Umbilical cord (tissue), 2 donors: ENCODE measurements around the gene STRC. TPM values are rescaled to one million over a fixed set of nuclear protein-coding genes. Genes with fewer than 3 reads are reported as not detected.
"Not testable (repeated sequence)": the region's sequence is repeated elsewhere in the genome, so short reads cannot be mapped to it uniquely, and the experiment has no call there.

Experiments used
- DNase-seq: peaks from one replicate; pipeline ENCODE4 v3.0.0-alpha.2; 2015; ENCODE audit warnings: low spot score
- total RNA-seq: library from RNA; depleted of rRNA; stranded (reverse); fragments of >200 nt; gene quantifications from one replicate; pipeline ENCODE4 v1.2.3, GENCODE V29; 2014; ENCODE audit warnings: low replicate concordance; ENCODE audit not compliant: insufficient read depth

Gene STRC
- total RNA-seq, 1 donor from 2014 or later, result 1.7 TPM

DNA sequence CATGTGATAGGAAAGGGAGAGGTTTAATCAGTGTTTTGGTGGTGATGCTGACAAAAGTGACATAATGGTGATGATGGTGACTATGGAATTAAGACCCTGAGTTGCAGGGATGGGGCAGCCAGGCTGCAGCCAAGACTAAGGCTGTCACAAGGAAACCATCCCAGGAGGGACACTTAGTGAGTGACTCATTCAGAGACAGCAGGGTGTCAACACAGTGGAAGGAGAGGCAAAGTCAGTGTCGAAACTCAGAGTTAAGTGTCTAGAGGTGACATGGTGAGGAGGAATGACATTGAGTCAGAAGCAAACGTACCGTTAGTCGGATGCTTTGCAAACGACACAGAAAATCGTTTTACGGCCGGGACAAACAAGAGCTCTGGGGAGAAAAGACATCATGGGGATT lies 54.8 kb downstream of the STRC start:
- not testable (repeated sequence) for DNase-seq

- DNase-seq, result not testable (repeated sequence)
Observed at GRCh38 chr15:43562753-43563152, 55.8 kb downstream of the STRC start.

DNA sequence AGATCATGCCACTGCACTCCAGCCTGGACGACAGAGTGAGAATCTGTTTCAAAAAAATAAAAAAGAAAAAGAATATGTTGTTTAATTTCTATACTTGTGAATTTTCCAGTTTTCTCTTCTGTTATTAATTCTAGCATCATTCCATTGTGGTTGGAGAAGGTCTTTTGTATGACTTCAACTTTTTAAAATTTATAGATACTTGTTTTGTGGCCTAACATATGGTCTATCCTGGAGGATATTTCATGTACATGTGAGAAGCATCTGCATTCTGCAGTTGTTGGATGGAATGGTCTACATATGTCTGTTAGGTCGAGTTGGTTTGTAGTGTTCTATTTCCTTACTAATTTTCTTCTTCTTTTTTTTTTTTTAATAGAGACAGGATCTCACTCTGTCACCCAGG lies 65.6 kb downstream of the STRC start:
- DNase-seq, result no peak

DNA sequence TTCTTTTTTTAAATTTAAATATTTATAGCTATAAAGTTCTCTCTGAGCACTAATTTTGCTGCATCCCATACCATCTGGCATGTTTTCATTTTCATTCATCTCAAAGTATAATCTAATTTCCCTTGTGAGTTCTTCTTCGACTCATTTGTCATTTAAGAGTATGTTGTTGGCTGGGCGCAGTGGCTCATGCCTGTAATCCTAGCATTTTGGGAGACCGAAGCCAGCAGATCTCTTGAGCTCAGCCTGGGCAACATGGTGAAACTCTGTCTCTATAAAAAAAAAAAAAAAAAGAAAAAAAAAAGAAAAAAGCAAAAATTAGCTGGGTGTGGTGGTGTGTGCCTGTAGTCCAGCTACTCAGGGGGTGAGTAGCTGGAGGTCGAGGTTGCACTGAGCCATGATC lies 66.3 kb downstream of the STRC start:
- no peak for DNase-seq

DNA sequence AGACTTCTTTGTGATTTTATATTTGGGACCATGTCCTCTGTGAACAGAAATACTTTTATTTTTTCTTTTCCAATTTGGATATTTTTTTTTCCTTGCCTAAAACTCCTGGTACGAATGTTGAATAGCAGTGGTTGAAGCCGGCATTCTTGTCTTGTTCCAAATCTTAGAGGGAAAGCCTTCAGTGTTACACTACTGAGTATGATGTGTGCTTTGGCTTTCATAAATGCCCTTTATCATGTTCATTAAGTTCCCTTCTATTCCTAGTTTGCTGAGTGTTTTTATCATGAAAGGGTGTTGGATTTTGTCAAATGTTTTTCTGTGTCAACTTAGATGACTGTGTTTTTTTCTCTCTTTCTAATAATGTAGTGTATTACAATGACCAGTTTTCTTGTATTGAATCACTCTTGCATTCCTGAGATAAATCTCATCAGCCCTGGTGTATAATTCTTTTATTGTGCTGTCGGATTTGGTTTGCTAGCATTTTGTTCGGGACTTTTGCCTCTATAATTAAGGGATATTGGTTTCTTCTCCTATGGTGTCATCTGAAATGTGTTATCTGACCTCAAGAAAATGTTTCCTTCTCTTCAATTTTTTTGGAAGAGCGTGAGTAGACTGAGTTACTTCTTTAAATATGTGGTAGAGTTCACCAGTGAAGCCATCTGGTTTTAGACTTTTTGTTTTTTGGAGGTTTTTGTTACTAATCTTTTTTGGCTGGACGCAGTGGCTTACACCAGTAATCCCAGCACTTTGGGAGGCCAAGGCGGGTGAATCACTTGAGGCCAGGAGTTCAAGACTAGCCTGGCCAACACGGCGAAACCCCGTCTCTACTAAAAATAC lies 67.9 kb downstream of the STRC start:
- DNase-seq, result peak; percentile 18

Other genes with a start within 250 kb of the STRC start
- 18.8 TPM for gene ZSCAN29, start 247.8 kb downstream of the STRC start, total RNA-seq
- 11.1 TPM for gene TUBGCP4, start 247.7 kb downstream of the STRC start, total RNA-seq
- gene TP53BP1, start 125.6 kb downstream of the STRC start, total RNA-seq, result 52.7 TPM
- gene MAP1A, start 101.2 kb downstream of the STRC start, total RNA-seq, result 10.4 TPM
- gene PPIP5K1, start 28.6 kb downstream of the STRC start, total RNA-seq, result 16.1 TPM
- gene CKMT1B, start 24.8 kb downstream of the STRC start, total RNA-seq, result not detected
- gene CATSPER2, start 30.0 kb upstream of the STRC start, total RNA-seq, result 6.3 TPM
- gene CKMT1A, start 75.1 kb upstream of the STRC start, total RNA-seq, result 3.6 TPM
- 151 TPM for gene PDIA3, start 127.6 kb upstream of the STRC start, total RNA-seq
- gene ELL3, start 158.2 kb upstream of the STRC start, total RNA-seq, result 0.24 TPM
- gene SERF2, start 173.5 kb upstream of the STRC start, total RNA-seq, result 301 TPM
- gene SERINC4, start 181.4 kb upstream of the STRC start, total RNA-seq, result not detected
- 6.0 TPM for gene HYPK, start 181.8 kb upstream of the STRC start, total RNA-seq
- gene MFAP1, start 205.9 kb upstream of the STRC start, total RNA-seq, result 12.0 TPM
- gene WDR76, start 208.2 kb upstream of the STRC start, total RNA-seq, result 5.8 TPM